BE2C (cell line): Measurements from ENCODE around the gene CRAT.

ENCODE experiments used
- DNase-seq: peaks from one replicate; pipeline ENCODE4 v3.0.0-alpha.2; 2020
- H3K27me3 ChIP-seq: fragments of 250-450 bp; sonication (Bioruptor Pico); 2 replicates; pipeline ENCODE4 v1.5.1; 2020; ENCODE audit warnings: mild to moderate bottlenecking
- H3K36me3 ChIP-seq: fragments of 250-450 bp; sonication (Bioruptor Pico); 2 replicates; pipeline ENCODE4 v1.5.1; 2020; ENCODE audit warnings: mild to moderate bottlenecking
- H3K4me1 ChIP-seq: fragments of 250-450 bp; sonication (Bioruptor Pico); 2 replicates; pipeline ENCODE4 v1.5.1; 2020
- H3K4me3 ChIP-seq: 2 replicates; pipeline ENCODE4 v1.5.1; 2011; ENCODE audit warnings: low read depth, low read length
- H3K9me3 ChIP-seq: fragments of 250-450 bp; sonication (Bioruptor Pico); 2 replicates; pipeline ENCODE4 v1.5.1; 2020
- CTCF ChIP-seq: IDR thresholded peaks from 2 replicates; pipeline ENCODE4 v1.5.1; 2012; ENCODE audit warnings: mild to moderate bottlenecking, low read depth, low read length

Gene CRAT

GRCh38 chr9:129079829-129080228 lies 30.8 kb downstream of the CRAT start:
- no peak for TF ChIP-seq CTCF
- no peak for DNase-seq
- no peaks in the 10 kb centered on the region for H3K9me3 ChIP-seq
- H3K4me1 ChIP-seq: no peaks in the 10 kb centered on the region; the same call in 1 of the 2 replicates
- no peak overlapping the region; the same call in 1 of the 2 replicates for H3K4me3 ChIP-seq
- peaks cover 11% of the 10 kb centered on the region for H3K36me3 ChIP-seq
- H3K27me3 ChIP-seq: no peaks in the 10 kb centered on the region

DNA sequence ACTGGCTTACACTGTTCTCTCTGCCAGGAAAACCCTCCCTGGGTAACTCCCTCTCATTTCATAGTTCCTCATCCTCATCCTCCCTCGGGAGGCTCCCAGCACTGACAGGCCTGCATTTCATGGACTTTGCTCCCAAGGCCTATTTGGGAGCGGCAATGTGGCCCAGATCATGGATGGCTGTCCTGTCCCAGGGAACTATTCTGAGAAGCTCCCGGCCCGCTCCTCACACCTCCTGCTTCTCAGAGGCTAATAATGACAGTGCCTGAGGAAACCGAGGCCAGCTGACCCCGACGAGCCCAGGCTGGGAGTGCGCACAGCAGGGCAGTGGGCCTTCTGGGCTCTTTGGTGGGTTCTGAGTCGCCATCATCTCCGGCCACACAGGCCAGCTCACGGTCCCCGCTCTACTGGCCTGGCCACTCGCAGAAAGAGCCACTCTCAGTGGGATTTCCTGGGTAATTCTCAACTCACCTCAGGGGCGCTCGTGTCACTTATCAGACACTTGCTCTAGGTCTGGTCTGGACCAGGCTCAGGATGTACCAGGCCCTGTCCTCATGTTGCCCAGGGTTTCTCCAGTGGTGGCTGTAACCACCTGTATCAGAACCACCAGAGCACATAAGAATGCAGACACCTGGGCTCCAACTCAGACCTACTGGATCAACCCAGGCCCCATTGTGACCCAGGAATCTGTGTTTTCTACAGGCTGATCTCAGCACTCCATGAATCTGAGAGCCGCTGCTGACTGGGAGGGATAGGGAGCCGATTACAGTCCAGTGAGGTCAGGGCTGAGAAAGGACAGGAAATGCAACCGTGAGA lies 31.7 kb downstream of the CRAT start:
- no peak for TF ChIP-seq CTCF
- H3K4me3 ChIP-seq: no peak overlapping the region
- H3K4me1 ChIP-seq: no peaks in the 10 kb centered on the region; the same call in 1 of the 2 replicates
- no peaks in the 10 kb centered on the region for H3K27me3 ChIP-seq
- DNase-seq: no peak
- peaks cover 7% of the 10 kb centered on the region; the same call in 1 of the 2 replicates for H3K36me3 ChIP-seq
- H3K9me3 ChIP-seq: no peaks in the 10 kb centered on the region

- Histone ChIP-seq H3K9me3 (no peaks in the 10 kb centered on the region), H3K36me3 (no peaks in the 10 kb centered on the region; the same call in 1 of the 2 replicates), H3K4me3 (no peak overlapping the region), H3K4me1 (no peaks in the 10 kb centered on the region; the same call in 1 of the 2 replicates), H3K27me3 (no peaks in the 10 kb centered on the region)
- no peak for TF ChIP-seq CTCF
- no peak for DNase-seq
Observed at GRCh38 chr9:129077236-129077635, 33.4 kb downstream of the CRAT start.

DNA sequence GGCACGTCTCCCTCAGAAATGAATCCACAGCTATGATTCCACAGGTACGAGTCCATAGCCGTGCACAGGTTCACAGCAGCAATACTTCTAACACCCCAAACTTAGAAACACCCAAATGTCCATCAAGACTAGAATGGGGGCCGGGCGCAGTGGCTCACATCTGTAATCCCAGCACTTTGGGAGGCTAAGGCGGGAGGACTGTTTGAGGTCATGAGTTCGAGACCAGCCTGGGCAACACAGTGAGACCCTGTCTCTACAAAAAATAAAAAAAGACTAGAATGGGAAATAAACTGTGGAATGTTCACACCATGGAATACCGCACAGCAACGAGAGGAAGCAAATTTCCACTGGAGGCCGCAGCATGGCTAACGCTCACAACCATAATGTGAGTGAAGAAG lies 34.0 kb downstream of the CRAT start:
- DNase-seq: no peak
- H3K9me3 ChIP-seq: no peaks in the 10 kb centered on the region
- no peaks in the 10 kb centered on the region for H3K36me3 ChIP-seq
- H3K4me3 ChIP-seq: no peak overlapping the region
- no peaks in the 10 kb centered on the region for H3K27me3 ChIP-seq
- no peak for TF ChIP-seq CTCF
- H3K4me1 ChIP-seq: no peaks in the 10 kb centered on the region

GRCh38 chr9:129075996-129076639 lies 34.5 kb downstream of the CRAT start:
- no peak for TF ChIP-seq CTCF
- Histone ChIP-seq H3K4me3 (no peak overlapping the region), H3K9me3 (no peaks in the 10 kb centered on the region), H3K36me3 (no peaks in the 10 kb centered on the region), H3K4me1 (no peaks in the 10 kb centered on the region), H3K27me3 (no peaks in the 10 kb centered on the region)
- no peak for DNase-seq

DNA sequence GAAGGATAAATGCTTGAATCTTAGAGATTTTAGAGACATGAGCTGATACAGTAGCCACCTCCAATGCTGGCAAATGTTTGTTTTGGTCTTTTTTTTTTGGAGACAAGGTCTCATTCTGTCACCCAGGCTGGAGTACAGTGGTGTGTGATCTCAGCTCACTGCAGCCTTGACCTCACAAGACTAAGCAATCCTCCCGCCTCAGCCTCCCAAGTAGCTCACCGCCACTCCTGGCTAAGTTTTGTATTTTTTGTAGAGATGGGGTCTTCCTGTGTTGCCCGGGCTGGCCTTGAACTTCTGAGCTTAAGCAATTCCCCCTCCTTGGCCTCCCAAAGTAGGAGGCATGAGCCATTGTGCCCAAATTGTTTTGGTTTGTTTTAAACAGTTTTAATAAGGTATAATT lies 36.5 kb downstream of the CRAT start:
- Histone ChIP-seq H3K4me3 (no peak overlapping the region), H3K9me3 (no peaks in the 10 kb centered on the region), H3K4me1 (peaks cover 10% of the 10 kb centered on the region), H3K27me3 (no peaks in the 10 kb centered on the region), H3K36me3 (peaks cover 7% of the 10 kb centered on the region)
- no peak for TF ChIP-seq CTCF
- DNase-seq: no peak
